Hepatocyte (in vitro differentiated cells): Measurements from ENCODE around the gene JMJD8. TPM values are rescaled to one million over a fixed set of nuclear protein-coding genes. Genes with fewer than 3 reads are reported as not detected.

Experiments used
- DNase-seq: peaks from one replicate; pipeline ENCODE4 v3.0.0-alpha.2; 2016; ENCODE audit warnings: low spot score
- H2AFZ ChIP-seq: fragments of 200-600 bp; sonication (generic); 2 replicates; pipeline ENCODE4 v1.6.0; 2016; ENCODE audit warnings: antibody characterized with exemption, mild to moderate bottlenecking
- H3K27ac ChIP-seq: fragments of 200-600 bp; sonication (generic); 2 replicates; pipeline ENCODE4 v1.5.1; 2016; ENCODE audit warnings: mild to moderate bottlenecking
- H3K27me3 ChIP-seq: fragments of 200-600 bp; sonication (generic); 2 replicates; pipeline ENCODE4 v1.6.1; 2016
- H3K36me3 ChIP-seq: fragments of 200-600 bp; sonication (generic); replicated peaks from 2 replicates; pipeline ENCODE4 v1.5.1; 2016; ENCODE audit warnings: low read depth; ENCODE audit not compliant: insufficient read depth
- H3K4me1 ChIP-seq: fragments of 200-600 bp; sonication (generic); 2 replicates; pipeline ENCODE4 v1.5.1; 2016; ENCODE audit warnings: mild to moderate bottlenecking, moderate library complexity; ENCODE audit not compliant: insufficient read depth
- H3K4me2 ChIP-seq: fragments of 200-600 bp; sonication (generic); 2 replicates; pipeline ENCODE4 v1.6.0; 2016
- H3K4me3 ChIP-seq: fragments of 200-600 bp; sonication (generic); 2 replicates; pipeline ENCODE4 v1.5.1; 2016; ENCODE audit warnings: mild to moderate bottlenecking
- H3K79me2 ChIP-seq: fragments of 200-600 bp; sonication (generic); 2 replicates; pipeline ENCODE4 v1.6.0; 2017; ENCODE audit warnings: mild to moderate bottlenecking
- H3K9me2 ChIP-seq: fragments of 200-600 bp; sonication (generic); replicated peaks from 2 replicates; pipeline ENCODE4 v1.6.0; 2017; ENCODE audit warnings: mild to moderate bottlenecking; ENCODE audit not compliant: insufficient read depth
- H3K9me3 ChIP-seq: fragments of 200-600 bp; sonication (generic); 2 replicates; pipeline ENCODE4 v1.5.1; 2016; ENCODE audit warnings: low read depth, mild to moderate bottlenecking
- H4K20me1 ChIP-seq: fragments of 200-600 bp; sonication (generic); 2 replicates; pipeline ENCODE4 v1.6.0; 2016; ENCODE audit warnings: mild to moderate bottlenecking; ENCODE audit not compliant: insufficient read depth, poor library complexity, severe bottlenecking
- EZH2 ChIP-seq: fragments of 200-600 bp; sonication (generic); IDR thresholded peaks from 2 replicates; pipeline ENCODE4 v1.6.1; 2016; ENCODE audit warnings: antibody characterized with exemption, mild to moderate bottlenecking, borderline replicate concordance
- EZH2phosphoT487 ChIP-seq: fragments of 200-600 bp; sonication (generic); IDR thresholded peaks from one replicate; pipeline ENCODE4 v1.6.1; 2018; ENCODE audit warnings: antibody characterized with exemption, mild to moderate bottlenecking, low read depth, moderate library complexity; ENCODE audit not compliant: unreplicated experiment, severe bottlenecking
- WGBS: methylation state at CpG from one replicate; pipeline ENCODE4 v1.1.6; 2016; ENCODE audit warnings: low lambda C conversion rate; ENCODE audit errors: missing lambda C conversion rate; 5-methylcytosine and 5-hydroxymethylcytosine counted together
- polyA plus RNA-seq: library from polyadenylated mRNA; unstranded; fragments of >200 nt; fragmentation: Nextera tagmentation; extraction: Ambion mirVana; gene quantifications from 2 replicates; pipeline ENCODE4 v1.2.1, GENCODE V29; 2016
- total RNA-seq: library from RNA; depleted of rRNA; stranded (reverse); fragments of >200 nt; gene quantifications from 2 replicates; pipeline ENCODE4 v1.2.3, GENCODE V29; 2014
- TF ChIP-seq, protein P1 (sequence below): fragments of 200-600 bp; sonication (generic); IDR thresholded peaks from 2 replicates; pipeline ENCODE4 v1.5.1; 2016; ENCODE audit warnings: antibody characterized with exemption, mild to moderate bottlenecking; ENCODE audit not compliant: poor library complexity

JMJD8 gene
- total and polyA plus RNA-seq, 2 experiments from 2014 or later = 44.3 to 84.3 TPM

GRCh38 chr16:672851-673250 is 11.3 kb downstream of the JMJD8 start:
- Histone ChIP-seq H2AFZ (no peak overlapping the region), H3K36me3 (no peaks in the 10 kb centered on the region), H3K4me1 (peaks cover 14% of the 10 kb centered on the region), H4K20me1 (no peaks in the 10 kb centered on the region), H3K9me2 (no peaks in the 10 kb centered on the region), H3K4me3 (no peak overlapping the region), H3K4me2 (no peak overlapping the region), H3K27ac (no peak overlapping the region), H3K27me3 (no peaks in the 10 kb centered on the region), H3K9me3 (no peaks in the 10 kb centered on the region), H3K79me2 (peaks cover 23% of the 10 kb centered on the region)
- no peak for TF ChIP-seq EZH2
- no peak for TF ChIP-seq EZH2phosphoT487
- TF ChIP-seq, protein P1, sequence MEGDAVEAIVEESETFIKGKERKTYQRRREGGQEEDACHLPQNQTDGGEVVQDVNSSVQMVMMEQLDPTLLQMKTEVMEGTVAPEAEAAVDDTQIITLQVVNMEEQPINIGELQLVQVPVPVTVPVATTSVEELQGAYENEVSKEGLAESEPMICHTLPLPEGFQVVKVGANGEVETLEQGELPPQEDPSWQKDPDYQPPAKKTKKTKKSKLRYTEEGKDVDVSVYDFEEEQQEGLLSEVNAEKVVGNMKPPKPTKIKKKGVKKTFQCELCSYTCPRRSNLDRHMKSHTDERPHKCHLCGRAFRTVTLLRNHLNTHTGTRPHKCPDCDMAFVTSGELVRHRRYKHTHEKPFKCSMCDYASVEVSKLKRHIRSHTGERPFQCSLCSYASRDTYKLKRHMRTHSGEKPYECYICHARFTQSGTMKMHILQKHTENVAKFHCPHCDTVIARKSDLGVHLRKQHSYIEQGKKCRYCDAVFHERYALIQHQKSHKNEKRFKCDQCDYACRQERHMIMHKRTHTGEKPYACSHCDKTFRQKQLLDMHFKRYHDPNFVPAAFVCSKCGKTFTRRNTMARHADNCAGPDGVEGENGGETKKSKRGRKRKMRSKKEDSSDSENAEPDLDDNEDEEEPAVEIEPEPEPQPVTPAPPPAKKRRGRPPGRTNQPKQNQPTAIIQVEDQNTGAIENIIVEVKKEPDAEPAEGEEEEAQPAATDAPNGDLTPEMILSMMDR = no peak
- 94% methylated on average over 21 of the region's 21 CpGs for WGBS
- no peak for DNase-seq

DNA sequence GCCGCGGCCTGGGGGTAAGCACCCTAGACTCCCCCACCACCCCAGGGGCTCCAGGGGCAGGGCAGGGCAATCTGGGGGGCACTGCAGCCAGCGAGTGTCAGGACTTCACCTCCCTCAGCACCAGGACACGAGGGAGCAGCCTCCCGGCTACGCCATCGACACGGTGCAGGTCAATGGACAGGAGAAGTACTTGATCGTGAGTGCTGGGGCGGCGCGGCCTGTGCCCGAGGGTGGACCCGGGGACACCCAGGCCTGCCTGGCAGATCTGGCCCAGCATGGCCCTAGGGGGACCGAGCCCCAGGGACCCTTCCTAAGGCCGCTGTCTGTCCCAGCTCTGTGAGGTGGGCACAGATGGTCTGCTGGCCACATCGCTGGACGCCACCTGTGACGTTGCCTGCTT is 11.8 kb downstream of the JMJD8 start:
- Histone ChIP-seq H3K4me2 (no peak overlapping the region), H3K4me1 (peaks cover 18% of the 10 kb centered on the region), H3K27me3 (no peaks in the 10 kb centered on the region), H3K27ac (no peak overlapping the region), H3K36me3 (no peaks in the 10 kb centered on the region), H2AFZ (no peak overlapping the region), H3K4me3 (no peak overlapping the region), H4K20me1 (no peaks in the 10 kb centered on the region), H3K79me2 (peaks cover 23% of the 10 kb centered on the region), H3K9me2 (no peaks in the 10 kb centered on the region), H3K9me3 (no peaks in the 10 kb centered on the region)
- TF ChIP-seq EZH2 (no peak), EZH2phosphoT487 (no peak)
- TF ChIP-seq, protein P1 = no peak
- WGBS = 97% methylated on average over 19 of the region's 19 CpGs
- no peak for DNase-seq

DNA sequence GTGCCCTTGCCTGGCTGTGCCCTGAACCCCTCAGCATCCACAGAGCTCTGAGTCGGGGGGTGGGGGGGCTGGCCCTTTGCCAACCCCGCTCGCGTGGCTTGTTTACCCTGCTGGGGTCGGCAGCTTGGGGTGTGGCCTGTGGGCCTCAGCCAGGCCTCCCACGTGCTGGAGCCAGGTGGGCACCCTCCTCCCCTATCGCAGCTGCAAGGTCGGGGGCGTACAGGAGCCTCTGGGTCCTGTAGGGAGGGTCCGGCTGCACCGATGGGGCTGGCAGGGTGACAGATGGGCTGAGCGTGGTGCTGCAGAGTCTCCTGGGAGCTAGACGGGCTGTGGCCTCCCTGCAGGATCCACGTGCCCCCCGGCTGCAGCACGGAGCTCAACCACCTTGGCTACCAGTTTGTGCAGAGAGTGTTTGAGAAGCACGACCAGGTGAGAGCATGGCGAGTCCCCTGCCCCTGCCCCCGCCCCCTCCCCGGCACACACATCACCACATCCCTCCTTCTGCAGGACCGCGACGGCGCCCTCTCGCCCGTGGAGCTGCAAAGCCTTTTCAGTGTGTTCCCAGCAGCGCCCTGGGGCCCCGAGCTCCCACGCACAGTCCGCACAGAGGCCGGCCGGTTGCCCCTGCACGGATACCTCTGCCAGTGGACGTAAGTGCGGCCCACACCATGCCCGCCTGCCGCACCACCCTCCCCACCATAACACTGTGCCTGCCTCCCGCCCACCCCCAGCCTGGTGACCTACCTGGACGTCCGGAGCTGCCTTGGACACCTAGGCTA is 12.6 kb downstream of the JMJD8 start:
- H3K36me3 ChIP-seq = no peaks in the 10 kb centered on the region
- no peak overlapping the region for H3K27ac ChIP-seq
- H3K79me2 ChIP-seq = peaks cover 23% of the 10 kb centered on the region
- H2AFZ ChIP-seq = no peak overlapping the region
- no peak for TF ChIP-seq EZH2phosphoT487
- TF ChIP-seq EZH2 = no peak
- TF ChIP-seq, protein P1 = no peak
- H3K9me3 ChIP-seq = no peaks in the 10 kb centered on the region
- 96% methylated on average over 25 of the region's 40 CpGs for WGBS
- no peak for DNase-seq
- no peak overlapping the region for H3K4me3 ChIP-seq
- no peaks in the 10 kb centered on the region for H3K9me2 ChIP-seq
- H3K4me2 ChIP-seq = no peak overlapping the region
- no peaks in the 10 kb centered on the region for H3K27me3 ChIP-seq
- H3K4me1 ChIP-seq = peaks cover 18% of the 10 kb centered on the region
- H4K20me1 ChIP-seq = no peaks in the 10 kb centered on the region
